DOHH2 (cell line): Measurements from ENCODE around the gene HMGB3.

Experiments used
- H3F3A ChIP-seq: fragments of 200-600 bp; sonication (generic), shearing (Covaris generic); 2 replicates; pipeline ENCODE4 v1.6.0; 2016; ENCODE audit warnings: antibody characterized with exemption, mild to moderate bottlenecking; ENCODE audit not compliant: control insufficient read depth, insufficient read depth
- H3K27ac ChIP-seq: fragments of 200-600 bp; sonication (generic); 2 replicates; pipeline ENCODE4 v1.5.1; 2014; ENCODE audit warnings: low read depth, mild to moderate bottlenecking, low read length, moderate library complexity
- H3K27me3 ChIP-seq: fragments of 200-600 bp; sonication (generic); 2 replicates; pipeline ENCODE4 v1.6.1; 2014; ENCODE audit warnings: mild to moderate bottlenecking, low read length, mixed read lengths; ENCODE audit not compliant: control insufficient read depth
- H3K36me3 ChIP-seq: fragments of 200-600 bp; sonication (generic); 2 replicates; pipeline ENCODE4 v1.6.1; 2014; ENCODE audit warnings: mild to moderate bottlenecking, low read length, moderate library complexity, mixed read lengths; ENCODE audit not compliant: control insufficient read depth
- H3K4me1 ChIP-seq: fragments of 200-600 bp; sonication (generic); 2 replicates; pipeline ENCODE4 v1.6.1; 2014; ENCODE audit warnings: mild to moderate bottlenecking, low read length, mixed read lengths; ENCODE audit not compliant: control insufficient read depth
- H3K4me2 ChIP-seq: fragments of 200-600 bp; sonication (generic); 2 replicates; pipeline ENCODE4 v1.6.0; 2014; ENCODE audit warnings: mild to moderate bottlenecking, low read length, moderate library complexity
- H3K4me3 ChIP-seq: fragments of 200-600 bp; sonication (generic); 2 replicates; pipeline ENCODE4 v1.5.1; 2014; ENCODE audit warnings: mild to moderate bottlenecking, low read length, mixed read lengths
- H3K79me2 ChIP-seq: fragments of 200-600 bp; sonication (generic); 2 replicates; pipeline ENCODE4 v1.6.1; 2014; ENCODE audit warnings: mild to moderate bottlenecking, low read length, mixed read lengths; ENCODE audit not compliant: control insufficient read depth
- H3K9me2 ChIP-seq: fragments of 200-600 bp; sonication (generic); replicated peaks from 2 replicates; pipeline ENCODE4 v1.6.1; 2014; ENCODE audit warnings: mild to moderate bottlenecking, low read length, mixed read lengths; ENCODE audit not compliant: control insufficient read depth
- H3K9me3 ChIP-seq: fragments of 200-600 bp; sonication (generic); 2 replicates; pipeline ENCODE4 v1.6.1; 2014; ENCODE audit warnings: antibody characterized with exemption, low read length, mixed read lengths; ENCODE audit not compliant: control insufficient read depth, insufficient read depth
- H4K20me1 ChIP-seq: fragments of 200-600 bp; sonication (generic); 2 replicates; pipeline ENCODE4 v1.6.0; 2014; ENCODE audit warnings: low read depth, mild to moderate bottlenecking, antibody characterized with exemption, low read length, moderate library complexity; ENCODE audit not compliant: control insufficient read depth, insufficient read depth
- EZH2phosphoT487 ChIP-seq: fragments of 200-600 bp; sonication (generic); IDR thresholded peaks from 2 replicates; pipeline ENCODE4 v1.6.1; 2017; ENCODE audit warnings: borderline replicate concordance, mild to moderate bottlenecking, antibody characterized with exemption, low read length, moderate library complexity, mixed read lengths
- TF ChIP-seq, protein P1 (sequence below): fragments of 200-600 bp; sonication (generic); IDR thresholded peaks from one replicate; pipeline ENCODE4 v1.5.1; 2014; ENCODE audit warnings: antibody characterized with exemption, mild to moderate bottlenecking, low read depth, low read length; ENCODE audit not compliant: poor library complexity, severe bottlenecking

HMGB3 gene

DNA sequence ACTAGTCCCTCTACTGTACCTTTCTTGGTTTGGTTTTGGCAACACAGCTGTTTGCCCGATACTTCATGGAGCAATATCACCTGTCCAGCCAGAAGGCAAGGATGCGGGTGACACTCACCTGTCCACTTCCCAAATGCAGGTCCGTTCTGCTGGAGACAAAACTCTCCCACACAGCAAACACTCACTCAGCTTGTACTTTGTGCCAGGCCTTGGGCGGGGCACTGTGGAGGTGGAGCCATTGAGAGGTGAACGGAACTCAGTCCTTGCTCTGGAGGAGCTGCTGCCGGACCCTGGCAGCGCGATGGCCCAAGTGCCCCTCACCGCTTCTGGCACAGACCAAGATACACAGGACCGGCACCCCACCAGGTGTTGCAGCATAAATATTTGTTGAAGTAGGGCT, 15.3 kb upstream of the HMGB3 start:
- no peaks in the 10 kb centered on the region for H3K9me3 ChIP-seq
- H3K9me2 ChIP-seq: no peaks in the 10 kb centered on the region
- H3K4me3 ChIP-seq: no peak overlapping the region
- no peaks in the 10 kb centered on the region for H3K4me1 ChIP-seq
- H4K20me1 ChIP-seq: no peaks in the 10 kb centered on the region
- no peaks in the 10 kb centered on the region for H3F3A ChIP-seq
- no peak overlapping the region for H3K4me2 ChIP-seq
- H3K27ac ChIP-seq: no peak overlapping the region
- H3K79me2 ChIP-seq: no peaks in the 10 kb centered on the region
- no peaks in the 10 kb centered on the region for H3K27me3 ChIP-seq
- TF ChIP-seq, protein P1, sequence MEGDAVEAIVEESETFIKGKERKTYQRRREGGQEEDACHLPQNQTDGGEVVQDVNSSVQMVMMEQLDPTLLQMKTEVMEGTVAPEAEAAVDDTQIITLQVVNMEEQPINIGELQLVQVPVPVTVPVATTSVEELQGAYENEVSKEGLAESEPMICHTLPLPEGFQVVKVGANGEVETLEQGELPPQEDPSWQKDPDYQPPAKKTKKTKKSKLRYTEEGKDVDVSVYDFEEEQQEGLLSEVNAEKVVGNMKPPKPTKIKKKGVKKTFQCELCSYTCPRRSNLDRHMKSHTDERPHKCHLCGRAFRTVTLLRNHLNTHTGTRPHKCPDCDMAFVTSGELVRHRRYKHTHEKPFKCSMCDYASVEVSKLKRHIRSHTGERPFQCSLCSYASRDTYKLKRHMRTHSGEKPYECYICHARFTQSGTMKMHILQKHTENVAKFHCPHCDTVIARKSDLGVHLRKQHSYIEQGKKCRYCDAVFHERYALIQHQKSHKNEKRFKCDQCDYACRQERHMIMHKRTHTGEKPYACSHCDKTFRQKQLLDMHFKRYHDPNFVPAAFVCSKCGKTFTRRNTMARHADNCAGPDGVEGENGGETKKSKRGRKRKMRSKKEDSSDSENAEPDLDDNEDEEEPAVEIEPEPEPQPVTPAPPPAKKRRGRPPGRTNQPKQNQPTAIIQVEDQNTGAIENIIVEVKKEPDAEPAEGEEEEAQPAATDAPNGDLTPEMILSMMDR: no peak
- TF ChIP-seq EZH2phosphoT487: no peak
- no peaks in the 10 kb centered on the region for H3K36me3 ChIP-seq

DNA sequence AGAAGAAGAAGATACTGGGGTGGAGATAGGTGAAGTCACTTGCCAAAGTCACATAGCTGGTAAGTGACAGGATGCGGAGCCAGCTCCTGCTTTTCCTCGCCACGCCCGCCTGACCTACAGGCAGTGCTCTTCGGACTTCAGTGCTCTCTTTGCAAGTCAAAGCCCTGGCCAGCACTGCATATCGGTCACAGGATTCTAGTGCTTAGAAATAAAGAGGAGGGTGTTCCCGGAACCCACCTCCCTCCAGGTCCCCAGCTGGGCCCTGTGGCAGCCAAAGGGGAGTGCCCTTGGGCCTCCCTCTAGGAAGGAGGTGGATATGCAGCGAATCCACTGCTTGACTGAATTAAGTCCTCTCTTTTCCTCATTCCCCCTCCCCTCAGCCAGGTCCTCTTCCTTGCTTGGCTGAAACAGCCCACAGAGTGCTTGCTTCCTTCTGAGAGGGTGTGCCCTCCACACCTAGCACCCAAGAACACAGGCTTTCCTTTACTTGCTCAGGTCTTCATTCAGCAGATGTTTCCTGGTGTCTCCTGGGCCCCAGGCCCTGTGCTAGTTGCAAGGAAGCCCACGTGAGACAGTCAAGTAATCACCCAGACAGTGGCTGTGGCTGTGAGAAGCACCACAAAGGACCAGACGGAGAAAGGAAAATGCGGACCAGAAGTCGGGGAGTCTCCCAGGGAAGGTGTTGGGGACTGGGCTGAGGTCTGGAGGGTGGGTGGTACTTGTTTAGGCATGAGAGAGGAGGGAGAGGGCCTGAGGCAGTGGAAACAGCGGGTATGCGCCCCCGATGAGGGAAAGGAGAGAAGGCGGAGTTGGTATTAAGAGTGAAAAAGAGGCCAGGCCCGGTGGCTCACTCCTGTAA, 14.0 kb upstream of the HMGB3 start:
- TF ChIP-seq EZH2phosphoT487: no peak
- TF ChIP-seq, protein P1: no peak
- Histone ChIP-seq H3K79me2 (no peaks in the 10 kb centered on the region), H3K9me3 (no peaks in the 10 kb centered on the region), H3K27ac (no peak overlapping the region), H3K4me3 (no peak overlapping the region), H4K20me1 (no peaks in the 10 kb centered on the region), H3K4me1 (no peaks in the 10 kb centered on the region), H3K36me3 (no peaks in the 10 kb centered on the region), H3K4me2 (no peak overlapping the region), H3F3A (no peaks in the 10 kb centered on the region), H3K9me2 (no peaks in the 10 kb centered on the region), H3K27me3 (no peaks in the 10 kb centered on the region)

DNA sequence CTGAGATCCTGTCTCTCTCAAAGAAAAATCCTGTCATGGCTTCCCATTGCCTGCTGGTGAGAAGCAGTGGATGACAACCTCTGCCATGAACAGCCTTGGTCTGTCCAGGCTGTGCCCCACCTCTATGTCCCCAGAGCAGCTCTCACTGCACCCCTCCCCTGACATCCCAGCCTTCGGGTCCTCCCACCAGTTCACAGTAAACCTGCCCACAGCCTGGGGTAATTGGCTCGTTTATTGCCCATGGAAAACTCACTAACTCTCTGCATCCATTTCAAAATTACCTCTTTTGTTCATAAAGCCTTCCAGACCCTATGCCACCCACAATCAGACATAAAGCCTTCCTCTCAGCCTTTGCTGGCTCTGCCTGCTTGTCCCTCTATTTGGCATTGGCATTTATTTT, 10.7 kb upstream of the HMGB3 start:
- Histone ChIP-seq H3K27me3 (no peaks in the 10 kb centered on the region), H3K27ac (no peak overlapping the region), H3K9me3 (no peaks in the 10 kb centered on the region), H3K4me1 (no peaks in the 10 kb centered on the region), H3K79me2 (no peaks in the 10 kb centered on the region), H3F3A (no peaks in the 10 kb centered on the region), H3K9me2 (no peaks in the 10 kb centered on the region), H3K4me3 (no peak overlapping the region), H3K4me2 (no peak overlapping the region), H4K20me1 (no peaks in the 10 kb centered on the region), H3K36me3 (no peaks in the 10 kb centered on the region)
- TF ChIP-seq EZH2phosphoT487: no peak
- TF ChIP-seq, protein P1: no peak
